ENCODE measurements around the gene DCAF8. TPM values are rescaled to one million over a fixed set of nuclear protein-coding genes. Genes with fewer than 3 reads are reported as not detected.

The DCAF8 gene
- polyA plus RNA-seq, 4 donors, result 198 to 238 (median 203) TPM

DNA sequence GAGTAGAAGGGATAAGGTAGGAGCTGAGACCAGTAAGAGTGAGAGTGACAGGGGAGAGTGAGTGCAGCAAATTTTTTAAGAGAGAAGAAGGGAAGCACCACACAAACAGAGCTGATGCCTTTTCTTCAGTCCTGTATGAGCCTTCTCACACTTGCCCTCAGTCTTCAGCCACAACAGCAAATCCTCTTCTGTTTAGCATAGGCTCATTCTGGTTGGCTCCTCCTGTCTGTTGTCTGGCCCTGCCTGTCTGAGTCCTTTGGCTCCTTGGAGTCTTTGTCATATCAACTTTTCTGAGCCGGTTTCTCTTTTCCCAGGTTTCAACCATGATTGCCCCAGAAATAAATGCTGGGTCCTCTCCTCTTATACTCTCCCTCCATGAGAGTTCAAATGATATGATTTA lies 84.7 kb downstream of the DCAF8 start:
- no peak for DNase-seq (ENCODE audit: low read depth in 4 of 4, low spot score in 3 of 4)

DNA sequence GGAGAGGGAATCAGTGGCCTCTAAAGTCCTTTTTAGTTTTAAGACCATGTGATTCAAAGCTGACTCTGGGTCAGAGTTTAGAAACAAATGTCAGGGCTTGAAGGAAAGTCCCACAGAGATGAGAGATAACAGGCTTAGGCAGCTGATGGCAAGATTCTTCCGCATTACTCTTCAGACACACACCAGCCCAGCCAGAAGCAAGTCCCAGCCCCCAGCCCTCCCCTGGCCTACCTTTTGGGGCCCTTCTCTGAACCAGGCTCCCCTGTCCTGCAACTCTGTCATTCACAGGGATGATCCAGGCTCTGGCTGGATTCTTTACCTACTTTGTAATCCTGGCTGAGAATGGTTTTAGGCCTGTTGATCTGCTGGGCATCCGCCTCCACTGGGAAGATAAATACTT lies 85.1 kb downstream of the DCAF8 start:
- no peak for DNase-seq (ENCODE audit: low read depth in 4 of 4, low spot score in 3 of 4)

DNA sequence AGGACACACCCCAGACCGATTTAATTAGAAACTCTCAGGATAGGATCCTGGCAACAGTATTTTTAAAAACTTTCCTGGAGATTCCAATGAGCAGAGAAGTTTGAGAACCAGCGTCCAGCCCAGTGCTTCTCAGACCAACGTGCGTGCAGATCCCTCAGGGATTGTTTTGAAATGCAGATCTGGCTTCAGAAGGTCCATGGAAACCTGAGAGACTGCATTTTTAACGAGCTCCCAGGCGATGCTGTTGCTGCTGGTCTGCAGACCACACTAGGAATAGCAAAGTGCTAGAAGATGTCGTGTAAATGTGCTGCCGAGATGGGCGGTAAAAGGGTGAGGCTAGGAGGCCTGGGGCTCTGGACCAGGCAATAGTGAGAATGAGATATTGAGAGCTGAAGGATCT lies 90.4 kb downstream of the DCAF8 start:
- DNase-seq (ENCODE audit: low read depth in 4 of 4, low spot score in 3 of 4), result no peak

DNA sequence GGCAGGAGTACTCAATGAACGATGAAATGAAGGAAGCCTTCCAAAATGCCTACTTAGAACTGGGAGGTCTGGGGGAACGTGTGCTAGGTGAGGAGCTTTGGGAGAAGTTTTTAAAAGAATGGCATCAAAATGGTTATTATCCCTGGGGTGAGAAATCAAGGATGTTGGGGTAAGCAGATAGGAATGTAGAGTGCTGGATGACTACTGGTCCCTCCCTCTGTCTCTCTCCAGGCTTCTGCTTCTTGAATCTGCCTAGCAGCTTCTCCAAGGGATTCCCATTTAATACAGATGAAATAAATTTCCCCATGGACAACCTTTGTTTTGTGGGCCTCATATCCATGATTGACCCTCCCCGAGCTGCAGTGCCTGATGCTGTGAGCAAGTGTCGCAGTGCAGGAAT lies 91.0 kb downstream of the DCAF8 start:
- no peak for DNase-seq (ENCODE audit: low read depth in 4 of 4, low spot score in 3 of 4)

DNA sequence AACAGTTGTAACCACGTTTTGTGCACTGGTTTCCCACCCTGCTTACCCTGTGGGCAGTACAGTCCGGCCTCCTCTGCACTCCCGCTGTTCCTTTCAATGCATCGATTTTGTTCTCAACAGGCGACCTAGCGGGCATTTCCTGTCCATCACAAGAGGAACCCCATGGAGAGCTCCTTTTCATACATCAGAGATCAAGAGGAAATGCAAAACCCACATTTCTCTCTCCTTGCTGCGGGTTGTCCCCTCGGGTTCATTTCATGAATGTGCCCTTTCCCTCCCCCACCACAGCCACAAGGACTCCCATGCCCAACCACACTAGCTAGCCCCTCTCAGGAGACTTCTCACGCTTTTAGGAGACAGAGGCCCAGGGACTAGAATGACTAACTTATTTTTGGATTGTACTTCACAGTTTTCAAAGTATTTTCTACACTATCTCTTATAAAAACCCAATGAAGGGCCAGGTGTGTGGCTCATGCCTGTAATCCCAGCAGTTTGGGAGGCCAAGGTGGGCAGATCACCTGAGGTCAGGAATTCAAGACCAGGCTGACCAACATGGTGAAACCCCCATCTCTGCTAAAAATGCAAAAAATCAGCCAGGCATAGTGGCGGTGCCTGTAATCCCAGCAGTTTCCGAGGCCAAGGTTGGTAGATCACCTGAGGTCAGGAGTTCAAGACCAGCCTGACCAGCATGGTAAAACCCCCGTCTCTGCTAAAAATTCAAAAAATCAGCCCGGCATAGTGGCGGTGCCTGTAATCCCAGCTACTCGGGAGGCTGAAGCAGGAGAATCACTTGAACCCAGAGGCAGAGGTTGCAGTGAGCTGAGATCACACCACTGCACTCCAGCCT lies 92.6 kb downstream of the DCAF8 start:
- no peak for DNase-seq (ENCODE audit: low read depth in 4 of 4, low spot score in 3 of 4)

DNA sequence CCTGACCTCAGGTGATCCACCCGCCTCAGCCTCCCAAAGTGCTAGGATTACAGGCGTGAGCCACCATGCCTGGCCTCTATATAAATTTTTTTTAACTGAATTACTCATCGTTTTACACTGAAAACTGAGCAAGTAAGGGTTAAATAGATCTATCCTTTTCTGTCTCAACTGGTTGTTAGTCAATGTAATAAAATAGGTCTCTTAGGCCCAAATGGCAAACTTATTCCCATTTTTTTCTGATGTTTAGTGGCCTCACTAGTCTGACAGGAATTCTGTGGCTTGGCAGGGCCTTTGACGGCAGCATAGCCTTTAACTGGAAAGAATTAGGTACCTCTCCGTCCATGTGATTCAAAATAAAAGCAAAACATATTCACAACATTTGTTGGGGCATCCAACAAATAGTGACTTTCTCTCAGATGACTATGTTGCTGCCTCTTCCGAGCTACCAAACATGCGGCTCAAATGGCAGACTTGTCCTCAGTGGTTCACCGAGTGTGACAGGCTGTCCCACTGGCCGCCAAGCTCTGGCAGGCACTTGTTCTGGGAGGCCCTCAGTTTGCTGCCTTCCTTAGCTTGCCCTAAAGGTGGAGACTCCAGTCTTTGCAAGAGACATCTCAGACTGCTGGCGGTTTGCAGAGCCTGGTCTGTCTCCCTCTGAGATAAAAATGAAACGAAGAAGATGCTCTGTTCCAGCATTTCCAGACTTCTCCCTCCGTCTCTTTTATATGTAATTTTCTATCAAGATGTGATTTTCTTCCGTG lies 93.6 kb downstream of the DCAF8 start:
- no peak for DNase-seq (ENCODE audit: low read depth in 4 of 4, low spot score in 3 of 4)

DNA sequence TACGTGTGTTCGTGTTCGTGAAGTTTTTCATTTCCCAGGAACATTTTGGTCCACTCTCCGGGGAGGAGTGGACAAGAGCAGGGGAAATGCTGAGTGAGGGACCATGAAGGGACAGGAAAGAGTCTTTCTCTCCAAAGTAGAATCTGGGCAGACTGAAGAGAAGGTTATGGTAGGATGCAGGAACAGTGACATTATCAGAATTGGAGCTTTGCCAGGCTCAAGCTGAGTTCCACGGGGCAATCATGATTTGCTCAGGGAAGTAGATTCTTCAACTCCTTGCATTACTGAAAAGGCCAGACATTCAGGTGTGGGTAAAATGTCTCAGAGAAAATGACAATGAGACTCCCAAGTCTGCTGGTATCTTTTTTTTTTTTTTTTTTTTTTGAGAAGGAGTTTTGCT lies 94.3 kb downstream of the DCAF8 start:
- DNase-seq (ENCODE audit: low read depth in 4 of 4, low spot score in 3 of 4), result no peak

DNA sequence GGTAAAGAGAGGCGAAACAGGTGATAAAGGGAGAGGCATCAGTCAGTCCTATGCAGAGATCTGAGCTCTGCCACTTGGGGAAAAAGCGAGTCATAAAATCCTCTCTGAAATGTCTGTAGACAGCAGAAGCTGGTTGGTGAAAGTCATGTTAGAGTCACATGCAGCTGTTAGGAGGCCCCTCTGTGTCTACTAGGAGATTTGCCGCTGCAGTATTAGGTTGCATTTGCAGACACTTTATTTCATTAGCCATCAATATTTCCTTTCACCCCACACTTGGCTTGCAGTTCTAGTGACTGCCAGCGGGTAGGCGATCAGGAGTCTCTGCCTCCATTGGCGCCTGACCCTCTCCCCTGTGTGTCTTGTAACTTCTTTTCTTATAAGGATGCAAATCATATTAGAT lies 94.8 kb downstream of the DCAF8 start:
- no peak for DNase-seq (ENCODE audit: low read depth in 4 of 4, low spot score in 3 of 4)

DNA sequence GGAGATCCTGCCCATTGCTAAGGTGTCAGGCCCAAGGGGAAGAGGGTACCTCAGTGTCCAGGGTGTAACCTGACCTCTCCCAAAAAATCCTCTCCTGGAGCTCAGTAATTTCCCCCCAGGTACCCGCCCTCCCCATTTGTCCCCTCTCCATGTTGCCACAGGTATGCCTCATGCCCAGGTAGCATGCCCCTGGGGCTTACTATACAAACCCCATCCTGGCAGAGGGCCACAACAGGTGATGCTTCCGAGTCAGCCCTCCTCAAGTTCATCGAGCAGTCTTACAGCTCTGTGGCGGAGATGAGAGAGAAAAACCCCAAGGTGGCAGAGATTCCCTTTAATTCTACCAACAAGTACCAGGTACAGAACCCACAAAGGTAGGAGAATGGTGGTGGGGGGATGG lies 95.3 kb downstream of the DCAF8 start:
- no peak for DNase-seq (ENCODE audit: low read depth in 4 of 4, low spot score in 3 of 4)

DNA sequence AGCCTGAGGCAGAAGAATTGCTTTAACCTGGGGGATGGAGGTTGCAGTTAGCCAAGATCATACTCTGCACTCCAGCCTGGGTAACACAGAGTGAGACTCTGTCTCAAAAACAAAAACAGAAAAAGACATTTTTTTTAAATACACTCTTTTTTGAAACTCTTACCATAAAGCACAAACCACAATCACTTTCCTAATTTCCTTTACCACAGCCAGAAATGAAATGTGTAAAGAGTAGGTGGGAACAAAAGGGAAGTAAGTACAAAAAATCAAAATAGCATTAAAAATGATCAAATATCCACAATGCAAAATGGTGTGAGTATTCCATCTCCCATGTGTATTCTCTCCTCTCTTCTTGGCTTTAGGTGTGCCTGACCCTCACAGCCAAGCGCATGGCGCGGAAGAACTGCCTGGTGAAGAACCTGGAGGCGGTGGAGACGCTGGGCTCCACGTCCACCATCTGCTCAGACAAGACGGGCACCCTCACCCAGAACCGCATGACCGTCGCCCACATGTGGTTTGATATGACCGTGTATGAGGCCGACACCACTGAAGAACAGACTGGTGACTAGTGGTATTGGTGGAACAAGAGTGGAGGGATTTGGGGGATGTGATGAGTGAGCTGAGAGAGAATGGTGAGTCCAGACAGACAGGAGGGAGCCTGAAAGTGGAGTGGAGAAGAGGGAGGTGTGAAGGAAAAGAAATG lies 96.0 kb downstream of the DCAF8 start:
- DNase-seq (ENCODE audit: low read depth in 4 of 4, low spot score in 3 of 4), result no peak

Other genes with a start within 250 kb of the DCAF8 start
- 10 to 100 TPM; 11.4 to 14.6 (median 14.0) TPM for gene PIGM, start 230.6 kb downstream of the DCAF8 start, polyA plus RNA-seq (ENCODE audit: insufficient read length in 4 of 4)
- gene KCNJ10, start 192.4 kb downstream of the DCAF8 start, polyA plus RNA-seq (ENCODE audit: insufficient read length in 4 of 4), result 10 to 100 TPM; 24.5 to 33.1 (median 30.7) TPM
- under 1 TPM in 3 of 4 donors, not detected in 1; 0.04 to 0.13 (median 0.10) TPM for gene KCNJ9, start 181.0 kb downstream of the DCAF8 start, polyA plus RNA-seq (ENCODE audit: insufficient read length in 4 of 4)
- 10 to 100 TPM; 30.0 to 42.3 (median 31.4) TPM for gene IGSF8, start 163.9 kb downstream of the DCAF8 start, polyA plus RNA-seq (ENCODE audit: insufficient read length in 4 of 4)
- 1 to 10 TPM; 3.7 to 5.3 (median 4.5) TPM for gene ATP1A2, start 146.8 kb downstream of the DCAF8 start, polyA plus RNA-seq (ENCODE audit: insufficient read length in 4 of 4)
- gene ATP1A4, start 110.9 kb downstream of the DCAF8 start, polyA plus RNA-seq (ENCODE audit: insufficient read length in 4 of 4), result 1 to 10 TPM in 1 of 4 donors, under 1 TPM in 2, not detected in 1; 0.06 to 1.2 (median 0.71) TPM
- under 1 TPM in 3 of 4 donors, not detected in 1; 0.21 to 0.53 (median 0.47) TPM for gene CASQ1, start 72.0 kb downstream of the DCAF8 start, polyA plus RNA-seq (ENCODE audit: insufficient read length in 4 of 4)
- 100 to 1,000 TPM; 104 to 131 (median 129) TPM for gene PEA15, start 57.2 kb downstream of the DCAF8 start, polyA plus RNA-seq (ENCODE audit: insufficient read length in 4 of 4)
- gene PEX19, start 22.6 kb upstream of the DCAF8 start, polyA plus RNA-seq (ENCODE audit: insufficient read length in 4 of 4), result 10 to 100 TPM; 81.9 to 87.2 (median 82.8) TPM
- 100 to 1,000 TPM; 145 to 157 (median 153) TPM for gene COPA, start 80.7 kb upstream of the DCAF8 start, polyA plus RNA-seq (ENCODE audit: insufficient read length in 4 of 4)
- gene NCSTN, start 80.8 kb upstream of the DCAF8 start, polyA plus RNA-seq (ENCODE audit: insufficient read length in 4 of 4), result 100 to 1,000 TPM; 155 to 170 (median 163) TPM
- under 1 TPM; 0.08 to 0.23 (median 0.16) TPM for gene NHLH1, start 104.5 kb upstream of the DCAF8 start, polyA plus RNA-seq (ENCODE audit: insufficient read length in 4 of 4)
- 10 to 100 TPM; 32.8 to 40.0 (median 35.9) TPM for gene VANGL2, start 138.0 kb upstream of the DCAF8 start, polyA plus RNA-seq (ENCODE audit: insufficient read length in 4 of 4)